Measurements from ENCODE around the gene DBN1.
"Not testable (repeated sequence)": the region's sequence is repeated elsewhere in the genome, so short reads cannot be mapped to it uniquely, and the experiment has no call there.

Gene DBN1

GRCh38 chr5:177417081-177417480 is 56.4 kb downstream of the DBN1 start:
- not testable (repeated sequence) for H3K4me3 ChIP-seq (ENCODE audit: insufficient read depth, low read depth, low read length, poor library complexity, severe bottlenecking); H3K27ac ChIP-seq (ENCODE audit: insufficient read depth, low read length, poor library complexity, severe bottlenecking); H3K36me3 ChIP-seq (ENCODE audit: control insufficient read depth, insufficient read depth, low read length); H3K9me3 ChIP-seq (ENCODE audit: control insufficient read depth, low read length); H3K27me3 ChIP-seq (replicated peaks; ENCODE audit: control insufficient read depth, insufficient read depth, low read length, poor library complexity, severe bottlenecking); DNase-seq
- peaks cover 11% of the 10 kb centered on the region for H3K4me1 ChIP-seq (ENCODE audit: control insufficient read depth, insufficient read depth, low read length, poor library complexity, severe bottlenecking)

DNA sequence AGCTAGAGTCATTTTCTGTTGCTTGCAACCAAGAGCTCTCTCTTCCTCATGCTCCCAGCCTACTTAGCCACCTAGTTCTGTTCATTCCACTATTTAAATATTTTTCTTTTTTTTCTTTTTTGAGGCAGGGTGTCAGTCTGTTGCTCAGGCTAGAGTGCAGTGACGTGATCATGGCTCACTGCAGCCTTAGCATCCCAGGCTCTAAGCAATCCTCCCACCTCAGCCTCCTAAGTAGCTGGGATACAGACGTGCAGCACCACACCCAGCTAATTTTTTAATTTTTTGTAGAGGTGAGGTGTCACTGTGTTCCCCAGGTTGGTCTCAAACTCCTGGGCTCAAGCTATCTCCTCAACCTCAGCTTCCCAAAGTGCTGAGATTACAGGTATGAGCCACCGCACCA is 59.0 kb downstream of the DBN1 start:
- Histone ChIP-seq H3K27ac (ENCODE audit: insufficient read depth, low read length, poor library complexity, severe bottlenecking) (no peak overlapping the region), H3K4me1 (ENCODE audit: control insufficient read depth, insufficient read depth, low read length, poor library complexity, severe bottlenecking) (peaks cover 11% of the 10 kb centered on the region), H3K36me3 (ENCODE audit: control insufficient read depth, insufficient read depth, low read length) (no peaks in the 10 kb centered on the region), H3K27me3 (replicated peaks; ENCODE audit: control insufficient read depth, insufficient read depth, low read length, poor library complexity, severe bottlenecking) (no peaks in the 10 kb centered on the region), H3K9me3 (ENCODE audit: control insufficient read depth, low read length) (no peaks in the 10 kb centered on the region), H3K4me3 (ENCODE audit: insufficient read depth, low read depth, low read length, poor library complexity, severe bottlenecking) (no peak overlapping the region)
- no peak for DNase-seq

DNA sequence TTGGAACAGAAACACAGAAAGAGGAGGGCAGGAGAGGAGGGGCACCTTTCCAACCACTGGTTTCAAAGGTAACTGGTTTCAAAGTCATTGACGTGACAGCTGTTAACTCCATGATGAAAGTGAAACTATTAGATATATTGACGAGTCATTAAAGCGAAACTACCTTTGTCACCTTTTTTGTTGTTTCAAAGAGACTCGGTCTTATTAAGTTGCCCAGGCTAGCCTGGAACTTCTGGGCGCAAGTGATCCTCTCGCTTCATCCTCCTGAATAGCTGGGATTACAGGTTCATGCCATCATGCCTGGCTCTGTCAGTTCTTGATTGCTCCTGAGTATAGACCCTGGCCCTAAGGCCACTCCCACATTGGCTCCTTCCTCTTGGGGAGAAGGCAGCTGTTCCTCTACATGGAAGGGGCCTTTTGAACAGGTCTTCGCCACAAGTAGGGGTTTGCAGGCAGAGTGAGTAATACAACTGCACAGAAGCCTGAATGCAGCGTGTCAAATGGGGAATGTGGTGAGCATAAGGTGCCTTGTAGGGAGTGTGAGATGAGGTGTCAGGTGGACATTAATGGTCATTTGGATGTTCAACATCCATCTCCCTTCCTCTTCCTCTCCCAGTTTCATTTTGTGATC is 60.7 kb downstream of the DBN1 start:
- H3K4me3 ChIP-seq (ENCODE audit: insufficient read depth, low read depth, low read length, poor library complexity, severe bottlenecking) = no peak overlapping the region
- no peaks in the 10 kb centered on the region for H3K36me3 ChIP-seq (ENCODE audit: control insufficient read depth, insufficient read depth, low read length)
- H3K27ac ChIP-seq (ENCODE audit: insufficient read depth, low read length, poor library complexity, severe bottlenecking) = no peak overlapping the region
- H3K27me3 ChIP-seq (replicated peaks; ENCODE audit: control insufficient read depth, insufficient read depth, low read length, poor library complexity, severe bottlenecking) = no peaks in the 10 kb centered on the region
- DNase-seq = no peak
- no peaks in the 10 kb centered on the region for H3K9me3 ChIP-seq (ENCODE audit: control insufficient read depth, low read length)
- peaks cover 11% of the 10 kb centered on the region for H3K4me1 ChIP-seq (ENCODE audit: control insufficient read depth, insufficient read depth, low read length, poor library complexity, severe bottlenecking)

- Histone ChIP-seq H3K4me1 (ENCODE audit: control insufficient read depth, insufficient read depth, low read length, poor library complexity, severe bottlenecking) (peaks cover 5% of the 10 kb centered on the region), H3K36me3 (ENCODE audit: control insufficient read depth, insufficient read depth, low read length) (no peaks in the 10 kb centered on the region), H3K27me3 (replicated peaks; ENCODE audit: control insufficient read depth, insufficient read depth, low read length, poor library complexity, severe bottlenecking) (no peaks in the 10 kb centered on the region), H3K4me3 (ENCODE audit: insufficient read depth, low read depth, low read length, poor library complexity, severe bottlenecking) (no peak overlapping the region), H3K27ac (ENCODE audit: insufficient read depth, low read length, poor library complexity, severe bottlenecking) (no peak overlapping the region), H3K9me3 (ENCODE audit: control insufficient read depth, low read length) (no peaks in the 10 kb centered on the region)
- no peak for DNase-seq
Measured at GRCh38 chr5:177410575-177410974, 62.9 kb downstream of the DBN1 start.

- no peaks in the 10 kb centered on the region for H3K36me3 ChIP-seq (ENCODE audit: control insufficient read depth, insufficient read depth, low read length)
- peaks cover 9% of the 10 kb centered on the region for H3K4me1 ChIP-seq (ENCODE audit: control insufficient read depth, insufficient read depth, low read length, poor library complexity, severe bottlenecking)
- H3K4me3 ChIP-seq (ENCODE audit: insufficient read depth, low read depth, low read length, poor library complexity, severe bottlenecking) = no peak within 1 kb of the TSS
- H3K27ac ChIP-seq (ENCODE audit: insufficient read depth, low read length, poor library complexity, severe bottlenecking) = no peak within 1 kb of the TSS
- no peak for DNase-seq
- H3K9me3 ChIP-seq (ENCODE audit: control insufficient read depth, low read length) = no peaks in the 10 kb centered on the region
- H3K27me3 ChIP-seq (replicated peaks; ENCODE audit: control insufficient read depth, insufficient read depth, low read length, poor library complexity, severe bottlenecking) = no peaks in the 10 kb centered on the region
Measured at GRCh38 chr5:177409043-177409801, 64.2 kb downstream of the DBN1 start, which contains the start of gene F12. F12 (minus strand) TSS chr5:177409564; CDS start chr5:177409527, 37 bp downstream.

Data from effector memory CD4-positive, alpha-beta T cell (primary cell).